Head of caudate nucleus (tissue), 42 donors: ENCODE data around the gene PLAAT3.
"Not testable (repeated sequence)": the region's sequence is repeated elsewhere in the genome, so short reads cannot be mapped to it uniquely, and the experiment has no call there.

Source experiments
- DNase-seq, 42 donors: peaks; one replicate each; pipeline versions ENCODE4 v3.0.0 to v3.0.0-alpha.2; 2020 to 2021; ENCODE audit warnings: mixed read lengths in 7 of 42
- intact Hi-C: fragments of 100-400 bp; cut with DNase I; formaldehyde crosslinking; loops from one replicate; pipeline ENCODE4 v1.15.0; 2022

The PLAAT3 gene

GRCh38 chr11:63610604-63611394, 3.4 kb downstream of the PLAAT3 start:
- intact Hi-C loops = no loop called here
- DNase-seq = peak in 34 of 42 donors; percentile 22 to 84 (median 54)

GRCh38 chr11:63609971-63610580, 4.2 kb downstream of the PLAAT3 start:
- peak in 9 of 42 donors; percentile 11 to 58 (median 35) for DNase-seq
- intact Hi-C loops = no loop called here

- peak in 36 of 42 donors; percentile 24 to 80 (median 49) for DNase-seq
- intact Hi-C loops = no loop called here
Observed at GRCh38 chr11:63609536-63609935, 4.7 kb downstream of the PLAAT3 start.

- DNase-seq = peak in 9 of 42 donors; percentile 0 to 32 (median 13)
- intact Hi-C loops = no loop called here
Observed at GRCh38 chr11:63608353-63609345, 5.6 kb downstream of the PLAAT3 start.

- DNase-seq = peak; percentile 46 to 92 (median 77)
- intact Hi-C loops = no loop called here
Observed at GRCh38 chr11:63603180-63603518, 11.1 kb downstream of the PLAAT3 start.

GRCh38 chr11:63602290-63603179, 11.7 kb downstream of the PLAAT3 start:
- intact Hi-C loops = not testable (repeated sequence)
- peak in 8 of 42 donors; percentile 1 to 46 (median 14) for DNase-seq

- DNase-seq = peak in 27 of 42 donors; percentile 31 to 80 (median 55)
- intact Hi-C loops = no loop called here
Observed at GRCh38 chr11:63599211-63600122, 14.8 kb downstream of the PLAAT3 start.

- DNase-seq = peak in 6 of 42 donors; percentile 1 to 43 (median 24)
- intact Hi-C loops = no loop called here
Observed at GRCh38 chr11:63598556-63598955, 15.7 kb downstream of the PLAAT3 start.

- intact Hi-C loops = no loop called here
- peak in 21 of 42 donors; percentile 22 to 74 (median 51) for DNase-seq
Observed at GRCh38 chr11:63595296-63595695, 18.9 kb downstream of the PLAAT3 start.

GRCh38 chr11:63592975-63593395, 21.2 kb downstream of the PLAAT3 start:
- peak in 36 of 42 donors; percentile 35 to 83 (median 65) for DNase-seq
- intact Hi-C loops = no loop called here

- peak in 8 of 42 donors; percentile 1 to 40 (median 19) for DNase-seq
- intact Hi-C loops = no loop called here
Observed at GRCh38 chr11:63590024-63590788, 24.0 kb downstream of the PLAAT3 start.

- intact Hi-C loops = no loop called here
- peak in 7 of 42 donors; percentile 11 to 61 (median 30) for DNase-seq
Observed at GRCh38 chr11:63589000-63589399, 25.2 kb downstream of the PLAAT3 start.

GRCh38 chr11:63586451-63587166, 27.6 kb downstream of the PLAAT3 start:
- intact Hi-C loops = no loop called here

GRCh38 chr11:63583357-63583677, 30.9 kb downstream of the PLAAT3 start:
- DNase-seq = peak in 10 of 42 donors; percentile 1 to 75 (median 18)
- intact Hi-C loops = no loop called here

More at GRCh38 chr11:63586451-63587166, 27.6 kb downstream of the PLAAT3 start:
- peak in 7 of 42 donors; percentile 6 to 31 (median 11) for DNase-seq

GRCh38 chr11:63581224-63581623, 33.0 kb downstream of the PLAAT3 start:
- intact Hi-C loops = not testable (repeated sequence)
- peak in 7 of 42 donors; percentile 0 to 32 (median 10) for DNase-seq

- DNase-seq, intact Hi-C loops: not testable (repeated sequence)
Observed at GRCh38 chr11:63578882-63579281, 35.4 kb downstream of the PLAAT3 start.
